PC-9 (cell line): ENCODE measurements around the gene KRTAP9-6.

ENCODE experiments used
- EZH2 ChIP-seq: fragments of 200-600 bp; sonication (generic); IDR thresholded peaks from 2 replicates; pipeline ENCODE4 v1.8.0; 2017; ENCODE audit warnings: antibody characterized with exemption, low read depth
- TF ChIP-seq, protein P1 (sequence below): fragments of 200-600 bp; sonication (generic); conservative IDR thresholded peaks from 2 replicates; pipeline ENCODE4 v1.6.1; 2017; ENCODE audit warnings: mixed run types, antibody characterized with exemption, mild to moderate bottlenecking, moderate library complexity

DNA sequence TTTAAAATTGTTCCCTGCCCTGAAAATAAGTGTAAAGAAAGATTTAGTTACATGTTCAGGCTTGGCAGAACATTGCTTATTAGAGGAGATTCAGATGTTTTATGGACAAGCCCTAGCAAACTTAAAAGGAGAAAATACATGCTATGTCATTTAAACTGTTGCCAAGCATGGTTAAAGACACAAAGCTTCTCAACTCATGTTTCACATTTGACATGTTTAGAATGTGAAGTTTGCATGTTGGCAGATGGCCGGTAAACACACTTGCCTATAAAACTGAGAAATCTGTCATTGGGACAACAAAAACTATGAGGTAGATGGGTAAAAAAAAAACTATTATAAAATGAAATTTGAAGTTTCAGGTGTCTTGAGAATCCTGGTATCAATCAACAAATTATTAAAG lies 31.7 kb downstream of the KRTAP9-6 start:
- TF ChIP-seq, protein P1, sequence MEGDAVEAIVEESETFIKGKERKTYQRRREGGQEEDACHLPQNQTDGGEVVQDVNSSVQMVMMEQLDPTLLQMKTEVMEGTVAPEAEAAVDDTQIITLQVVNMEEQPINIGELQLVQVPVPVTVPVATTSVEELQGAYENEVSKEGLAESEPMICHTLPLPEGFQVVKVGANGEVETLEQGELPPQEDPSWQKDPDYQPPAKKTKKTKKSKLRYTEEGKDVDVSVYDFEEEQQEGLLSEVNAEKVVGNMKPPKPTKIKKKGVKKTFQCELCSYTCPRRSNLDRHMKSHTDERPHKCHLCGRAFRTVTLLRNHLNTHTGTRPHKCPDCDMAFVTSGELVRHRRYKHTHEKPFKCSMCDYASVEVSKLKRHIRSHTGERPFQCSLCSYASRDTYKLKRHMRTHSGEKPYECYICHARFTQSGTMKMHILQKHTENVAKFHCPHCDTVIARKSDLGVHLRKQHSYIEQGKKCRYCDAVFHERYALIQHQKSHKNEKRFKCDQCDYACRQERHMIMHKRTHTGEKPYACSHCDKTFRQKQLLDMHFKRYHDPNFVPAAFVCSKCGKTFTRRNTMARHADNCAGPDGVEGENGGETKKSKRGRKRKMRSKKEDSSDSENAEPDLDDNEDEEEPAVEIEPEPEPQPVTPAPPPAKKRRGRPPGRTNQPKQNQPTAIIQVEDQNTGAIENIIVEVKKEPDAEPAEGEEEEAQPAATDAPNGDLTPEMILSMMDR, result no peak
- no peak for TF ChIP-seq EZH2
